ENCODE data around the gene PEAR1. TPM values are rescaled to one million over a fixed set of nuclear protein-coding genes. Genes with fewer than 3 reads are reported as not detected.

PEAR1 gene
- total RNA-seq, 4 donors from 2014 or later: 7.0 to 10.7 (median 9.1) TPM

- no peak for TF ChIP-seq POLR2A (IDR thresholded peaks at IDR 0.05)
- TF ChIP-seq POLR2AphosphoS5 (IDR thresholded peaks at IDR 0.05): no peak
- TF ChIP-seq EP300 (IDR thresholded peaks at IDR 0.05): no peak
- H3K27ac ChIP-seq: no peak overlapping the region
- peaks cover 0 to under 1% of the 10 kb centered on the region in 2 donors for H3K36me3 ChIP-seq
- no peak for ATAC-seq
- H3K4me3 ChIP-seq: no peak overlapping the region
- H3K4me1 ChIP-seq: peaks cover 0 to 28% (median 9%) of the 10 kb centered on the region in 3 donors
- peaks cover 0 to 15% (median 0%) of the 10 kb centered on the region in 3 donors for H3K9me3 ChIP-seq
- 52 to 59% methylated on average over 5 to 7 of the region's 7 CpGs for WGBS, 2 donors (ENCODE audit: low coverage in 1 of 2)
- peaks cover 94% of the 10 kb centered on the region for H3K27me3 ChIP-seq
Observed at GRCh38 chr1:156921053-156921529, 27.6 kb downstream of the PEAR1 start.

GRCh38 chr1:156922986-156923669 is 29.6 kb downstream of the PEAR1 start:
- no peak overlapping the region for H3K4me3 ChIP-seq
- no peak overlapping the region for H3K27ac ChIP-seq
- WGBS, 2 donors (ENCODE audit: low coverage in 1 of 2): 8 to 19% methylated on average over 5 to 8 of the region's 11 CpGs
- no peak for TF ChIP-seq POLR2A (IDR thresholded peaks at IDR 0.05)
- no peak for TF ChIP-seq POLR2AphosphoS5 (IDR thresholded peaks at IDR 0.05)
- TF ChIP-seq EP300 (IDR thresholded peaks at IDR 0.05): no peak
- TF ChIP-seq CTCF (IDR thresholded peaks at IDR 0.05): no peak
- H3K9me3 ChIP-seq: peaks cover 0 to 7% (median 0%) of the 10 kb centered on the region in 3 donors
- H3K4me1 ChIP-seq: peaks cover 0 to 42% (median 17%) of the 10 kb centered on the region in 3 donors
- no peaks in the 10 kb centered on the region for H3K36me3 ChIP-seq
- ATAC-seq: no peak
- H3K27me3 ChIP-seq: peaks cover 98% of the 10 kb centered on the region

- Histone ChIP-seq H3K9me3 (no peaks in the 10 kb centered on the region), H3K36me3 (no peaks in the 10 kb centered on the region), H3K4me1 (peaks cover 0 to 42% (median 17%) of the 10 kb centered on the region in 3 donors), H3K27ac (no peak overlapping the region), H3K4me3 (peak overlapping the region in 1 of 2 donors; percentile 32), H3K27me3 (peaks cover 96% of the 10 kb centered on the region)
- TF ChIP-seq POLR2A (IDR thresholded peaks at IDR 0.05) (no peak), CTCF (IDR thresholded peaks at IDR 0.05) (no peak), POLR2AphosphoS5 (IDR thresholded peaks at IDR 0.05) (no peak), EP300 (IDR thresholded peaks at IDR 0.05) (no peak)
- no peak for ATAC-seq
- WGBS, 2 donors (ENCODE audit: low coverage in 1 of 2): 27% methylated on average over 3 of the region's 64 CpGs; no CpG with 5 or more reads in 1 of the 2 donors
Observed at GRCh38 chr1:156923670-156924477, 30.4 kb downstream of the PEAR1 start.

GRCh38 chr1:156924478-156925153 is 31.1 kb downstream of the PEAR1 start:
- H3K27ac ChIP-seq: no peak overlapping the region
- WGBS, 2 donors (ENCODE audit: low coverage in 1 of 2): 7 to 65% methylated on average over 2 to 4 of the region's 22 CpGs
- no peak overlapping the region for H3K4me3 ChIP-seq
- H3K9me3 ChIP-seq: no peaks in the 10 kb centered on the region
- H3K4me1 ChIP-seq: peaks cover 0 to 42% (median 17%) of the 10 kb centered on the region in 3 donors
- ATAC-seq: no peak
- no peak for TF ChIP-seq POLR2AphosphoS5 (IDR thresholded peaks at IDR 0.05)
- no peak for TF ChIP-seq POLR2A (IDR thresholded peaks at IDR 0.05)
- no peak for TF ChIP-seq CTCF (IDR thresholded peaks at IDR 0.05)
- TF ChIP-seq EP300 (IDR thresholded peaks at IDR 0.05): no peak
- H3K36me3 ChIP-seq: no peaks in the 10 kb centered on the region
- peaks cover 98% of the 10 kb centered on the region for H3K27me3 ChIP-seq
